Activated CD4-positive, alpha-beta T cell treated with anti-CD3 and anti-CD28 coated beads for 36 hours (primary cell): ENCODE measurements around the gene TSC22D1. TPM values are rescaled to one million over a fixed set of nuclear protein-coding genes. Genes with fewer than 3 reads are reported as not detected.

ENCODE experiments used
- ATAC-seq: fragments of 200-7000 bp; cut with Tn5 transposase; one replicate; pipeline ENCODE4 v1.10.0; 2021; ENCODE audit warnings: mild to moderate bottlenecking, moderate library complexity
- CTCF ChIA-PET: fragments of 350-600 bp; sonication (Branson Sonifier 250); formaldehyde crosslinking; loops from one replicate; lab custom pipeline; 2021; ENCODE audit warnings: antibody characterized with exemption; lab: Charles Lee
- POLR2A ChIA-PET: fragments of 350-600 bp; sonication (Branson Sonifier 250); formaldehyde crosslinking; loops from one replicate; lab custom pipeline; 2021; ENCODE audit warnings: antibody characterized with exemption, inconsistent platforms; lab: Charles Lee
- DNase-seq: peaks from one replicate; pipeline ENCODE4 v3.0.0-alpha.2; 2020
- H3K27ac Mint-ChIP-seq: one replicate; pipeline ENCODE4 v1.8.0; 2021; ENCODE audit warnings: mixed read lengths
- H3K27me3 Mint-ChIP-seq: one replicate; pipeline ENCODE4 v1.8.0; 2021; ENCODE audit warnings: mixed read lengths
- H3K36me3 Mint-ChIP-seq: one replicate; pipeline ENCODE4 v1.8.0; 2021; ENCODE audit warnings: low read depth, mixed read lengths
- H3K4me1 Mint-ChIP-seq: one replicate; pipeline ENCODE4 v1.8.0; 2021; ENCODE audit warnings: mixed read lengths
- H3K4me3 Mint-ChIP-seq: one replicate; pipeline ENCODE4 v1.8.0; 2021; ENCODE audit warnings: mild to moderate bottlenecking, moderate library complexity, mixed read lengths
- H3K9me3 Mint-ChIP-seq: one replicate; pipeline ENCODE4 v1.8.0; 2021; ENCODE audit warnings: low read depth, mixed read lengths
- intact Hi-C, 2 experiments: fragments of 100-400 bp; cut with DNase I in 1 of 2; cut with micrococcal nuclease in 1 of 2; formaldehyde crosslinking; loops; one replicate each; pipeline versions ENCODE4 v1.14.2 to v1.15.1; 2022 to 2024; cut with DNase I, micrococcal nuclease
- total RNA-seq, 2 experiments: library from RNA; stranded (reverse); gene quantifications; one replicate each; pipeline ENCODE4 v1.2.3, GENCODE V29; 2021

TSC22D1 gene
- total RNA-seq, 2 experiments from 2014 or later: 6.5 to 6.7 TPM

DNA sequence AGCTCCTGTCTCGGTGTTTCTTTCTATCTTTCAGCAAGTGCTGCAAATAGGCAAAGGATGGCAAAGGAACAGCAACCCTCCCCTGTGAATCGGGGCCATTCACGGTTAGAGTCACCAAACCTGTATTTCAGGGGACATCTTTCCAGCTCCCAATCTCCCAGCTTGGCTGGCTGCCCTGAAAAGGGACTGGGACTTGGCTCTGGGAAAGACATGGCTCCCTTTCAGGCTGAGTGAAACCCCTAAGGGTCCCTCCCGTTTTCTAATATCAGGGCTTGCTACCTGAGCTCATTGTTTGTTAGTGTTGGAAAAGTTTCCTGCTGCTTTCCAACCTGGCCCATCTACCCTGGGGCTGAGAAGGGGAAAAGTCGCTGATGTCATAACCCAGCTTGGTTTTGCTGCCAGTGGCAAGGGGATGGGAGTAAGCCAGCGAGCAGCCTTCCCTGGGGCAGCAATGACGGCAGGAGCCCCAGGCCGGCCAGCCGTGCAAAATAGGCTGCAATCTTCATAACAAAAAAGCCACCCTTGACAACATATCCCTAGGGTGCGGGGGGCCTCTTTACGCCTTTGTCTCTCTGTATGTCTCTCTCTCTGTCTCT is 172.6 kb downstream of the TSC22D1 start:
- H3K4me1 Mint-ChIP-seq: no peaks in the 10 kb centered on the region
- ChIA-PET CTCF (interaction anchor here (0.6 to 0.8 kb wide), 4 partner anchors 27 to 449 kb away, joined by 3 read pairs; no protein-coding TSS in a partner anchor), POLR2A (no interaction called here)
- ATAC-seq: no peak
- H3K27ac Mint-ChIP-seq: no peak overlapping the region
- H3K4me3 Mint-ChIP-seq: no peak overlapping the region
- peaks cover 5% of the 10 kb centered on the region for H3K27me3 Mint-ChIP-seq
- intact Hi-C loops: no loop called here
- DNase-seq: no peak
- H3K9me3 Mint-ChIP-seq: no peaks in the 10 kb centered on the region
- H3K36me3 Mint-ChIP-seq: no peaks in the 10 kb centered on the region

DNA sequence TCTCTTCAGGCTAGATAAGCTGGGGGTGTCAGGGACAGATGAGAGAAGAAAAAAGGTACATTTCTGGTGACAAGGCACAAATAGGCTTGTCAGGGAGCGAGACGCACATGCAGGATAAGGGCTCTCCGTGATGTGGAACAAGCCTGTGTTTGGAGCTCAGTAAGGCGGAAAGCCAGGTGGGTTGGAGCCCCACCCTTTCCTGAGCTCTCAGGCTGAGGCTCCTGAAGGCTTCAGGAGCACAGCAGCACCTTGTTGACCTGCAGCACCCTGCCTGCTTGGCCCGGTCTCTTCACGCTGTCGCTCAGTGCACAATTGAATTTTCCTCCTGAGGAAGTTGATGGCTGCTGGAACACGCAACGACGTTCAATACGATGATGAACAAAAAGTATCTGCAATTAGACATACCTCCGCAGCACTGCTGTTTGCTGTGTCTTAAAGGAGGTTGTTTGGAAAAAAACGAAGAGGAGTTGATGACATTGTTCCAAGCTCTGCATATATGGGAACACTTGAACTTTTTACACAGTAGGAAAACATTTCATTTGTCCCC is 173.2 kb downstream of the TSC22D1 start:
- H3K4me3 Mint-ChIP-seq: no peak overlapping the region
- ATAC-seq (no peak), DNase-seq (no peak)
- no peaks in the 10 kb centered on the region for H3K9me3 Mint-ChIP-seq
- CTCF ChIA-PET: interaction anchor here (0.6 to 0.9 kb wide), 5 partner anchors 25 to 449 kb away, joined by 3 to 4 read pairs (median 3); no protein-coding TSS in a partner anchor
- no peaks in the 10 kb centered on the region for H3K4me1 Mint-ChIP-seq
- H3K27ac Mint-ChIP-seq: no peak overlapping the region
- peaks cover 5% of the 10 kb centered on the region for H3K27me3 Mint-ChIP-seq
- POLR2A ChIA-PET: no interaction called here
- H3K36me3 Mint-ChIP-seq: no peaks in the 10 kb centered on the region
- intact Hi-C loops: no loop called here

DNA sequence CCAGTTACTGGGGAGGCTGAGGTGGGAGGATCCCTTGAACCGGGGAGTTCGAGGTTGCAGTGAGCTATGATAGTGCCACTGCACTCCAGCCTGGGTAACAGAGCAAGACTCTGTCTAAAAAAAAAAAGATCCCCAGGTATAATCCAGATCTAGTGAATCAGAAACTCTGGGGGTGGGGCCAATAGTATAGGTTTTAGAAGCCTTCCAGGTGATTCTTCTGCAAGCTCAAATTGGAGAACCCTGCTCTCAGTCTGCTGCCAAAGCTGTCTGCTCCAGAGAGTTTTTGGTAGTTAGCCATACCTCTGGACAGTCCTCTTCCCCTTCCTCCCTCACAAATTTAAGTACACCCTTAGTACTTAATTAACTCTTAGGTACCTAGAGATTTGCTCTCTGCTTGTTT is 174.6 kb downstream of the TSC22D1 start:
- CTCF ChIA-PET: no interaction called here

DNA sequence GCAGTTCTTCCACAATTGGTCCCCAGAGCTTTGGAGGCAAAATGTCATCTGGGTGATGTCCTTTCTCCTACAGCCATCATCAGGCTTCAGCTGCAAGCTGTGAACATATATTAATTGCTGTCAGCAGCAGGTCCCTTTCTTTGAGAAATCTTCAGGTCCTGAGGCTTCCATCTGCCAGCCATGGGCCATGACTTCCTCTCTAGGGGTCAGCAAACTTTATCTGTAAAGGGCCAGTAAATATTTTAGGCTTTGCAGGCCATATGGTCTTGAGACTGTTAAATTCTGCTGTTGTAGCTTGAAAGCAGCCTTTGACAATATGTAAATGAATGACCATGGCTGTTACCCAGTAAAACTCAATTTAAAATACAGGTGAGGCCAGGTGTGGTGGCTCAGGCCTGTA is 175.4 kb downstream of the TSC22D1 start:
- CTCF ChIA-PET: no interaction called here
- peaks cover 5% of the 10 kb centered on the region for H3K27me3 Mint-ChIP-seq
- H3K4me3 Mint-ChIP-seq: no peak overlapping the region
- H3K36me3 Mint-ChIP-seq: no peaks in the 10 kb centered on the region
- ATAC-seq (no peak), DNase-seq (no peak)
- POLR2A ChIA-PET: no interaction called here
- intact Hi-C loops: no loop called here
- H3K9me3 Mint-ChIP-seq: no peaks in the 10 kb centered on the region
- H3K4me1 Mint-ChIP-seq: no peaks in the 10 kb centered on the region
- H3K27ac Mint-ChIP-seq: no peak overlapping the region

More for the DNA sequence above, 174.6 kb downstream of the TSC22D1 start:
- Mint-ChIP-seq H3K27me3 (peaks cover 5% of the 10 kb centered on the region), H3K4me1 (no peaks in the 10 kb centered on the region), H3K9me3 (no peaks in the 10 kb centered on the region), H3K27ac (no peak overlapping the region), H3K4me3 (no peak overlapping the region), H3K36me3 (no peaks in the 10 kb centered on the region)
- DNase-seq: no peak
- ATAC-seq: no peak
- intact Hi-C loops: no loop called here
- POLR2A ChIA-PET: no interaction called here

DNA sequence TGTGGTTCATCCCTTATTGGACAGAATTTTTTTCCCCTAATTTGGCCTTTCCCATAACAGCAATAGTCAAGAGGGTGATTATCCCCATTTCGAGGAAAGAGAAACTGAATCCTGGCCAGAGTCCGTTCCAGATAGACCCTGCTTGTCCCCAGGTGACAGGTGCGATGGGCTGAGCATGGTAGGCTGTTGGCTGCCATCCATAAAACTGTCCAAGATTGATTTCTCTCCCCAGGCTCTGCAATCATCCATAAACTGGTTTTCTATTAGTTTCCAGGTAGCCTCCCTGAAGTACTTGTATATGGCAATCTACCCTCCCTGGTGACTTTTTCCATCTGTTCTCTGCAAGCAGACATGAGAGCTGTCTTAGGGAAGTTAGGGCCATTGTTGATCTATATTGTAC is 177.1 kb downstream of the TSC22D1 start:
- Mint-ChIP-seq H3K36me3 (no peaks in the 10 kb centered on the region), H3K4me1 (no peaks in the 10 kb centered on the region), H3K9me3 (no peaks in the 10 kb centered on the region), H3K4me3 (no peak overlapping the region), H3K27ac (no peak overlapping the region), H3K27me3 (no peaks in the 10 kb centered on the region)
- intact Hi-C loops: no loop called here
- no peak for ATAC-seq
- no peak for DNase-seq
- POLR2A ChIA-PET: no interaction called here
- CTCF ChIA-PET: no interaction called here

DNA sequence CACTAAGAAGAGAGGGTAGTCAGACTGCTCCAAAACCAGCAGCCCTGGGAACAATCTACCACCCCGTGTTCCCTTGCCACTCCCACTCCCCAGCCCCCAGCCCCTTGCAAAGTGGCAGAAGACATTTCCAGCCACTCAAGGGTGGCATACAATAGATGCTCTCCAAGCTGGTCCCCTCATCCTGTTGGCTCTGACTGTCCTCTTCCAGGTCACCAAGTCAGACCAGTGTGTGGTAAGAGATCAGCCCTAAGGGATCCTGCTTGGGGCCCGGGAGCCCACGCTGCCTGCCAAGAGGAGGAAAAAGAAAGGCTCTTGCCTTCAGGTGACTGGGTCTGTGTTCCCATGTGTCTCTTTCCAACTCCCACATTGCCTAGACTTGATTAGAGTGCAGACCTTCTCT is 177.5 kb downstream of the TSC22D1 start:
- no peak overlapping the region for H3K4me3 Mint-ChIP-seq
- ChIA-PET POLR2A (no interaction called here), CTCF (no interaction called here)
- DNase-seq (no peak), ATAC-seq (no peak)
- no peaks in the 10 kb centered on the region for H3K27me3 Mint-ChIP-seq
- no peaks in the 10 kb centered on the region for H3K9me3 Mint-ChIP-seq
- intact Hi-C loops: no loop called here
- H3K27ac Mint-ChIP-seq: no peak overlapping the region
- no peaks in the 10 kb centered on the region for H3K4me1 Mint-ChIP-seq
- H3K36me3 Mint-ChIP-seq: no peaks in the 10 kb centered on the region

DNA sequence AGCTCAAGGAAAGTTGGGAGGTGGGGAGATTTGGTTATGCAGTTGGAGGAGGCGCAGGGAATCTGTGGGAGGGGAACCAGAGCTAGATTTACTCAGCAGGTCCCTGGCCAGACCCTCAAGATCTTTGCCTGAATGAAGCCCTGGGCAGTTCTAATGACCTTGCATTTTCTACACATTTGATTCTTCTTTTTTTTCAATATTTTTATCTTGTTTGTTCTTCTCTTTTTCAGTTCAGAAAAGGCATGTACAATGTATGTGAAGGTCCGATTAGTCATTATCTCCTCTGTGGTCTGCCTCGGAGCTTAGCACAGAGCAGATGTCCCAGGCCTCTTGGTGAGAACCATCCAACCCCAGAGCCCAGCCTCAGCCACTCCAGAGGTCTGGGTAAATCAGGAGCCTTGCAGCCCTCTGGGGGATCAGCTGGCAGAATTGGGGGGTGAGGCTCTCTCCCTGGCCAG is 178.3 kb downstream of the TSC22D1 start:
- ChIA-PET CTCF (interaction anchor here (0.6 kb wide), 1 partner anchor 20 kb away, joined by 3 read pairs; no protein-coding TSS in a partner anchor), POLR2A (no interaction called here)
- no peaks in the 10 kb centered on the region for H3K36me3 Mint-ChIP-seq
- H3K4me1 Mint-ChIP-seq: no peaks in the 10 kb centered on the region
- DNase-seq (no peak), ATAC-seq (no peak)
- no peak overlapping the region for H3K4me3 Mint-ChIP-seq
- no peaks in the 10 kb centered on the region for H3K27me3 Mint-ChIP-seq
- no peak overlapping the region for H3K27ac Mint-ChIP-seq
- intact Hi-C loops: no loop called here
- no peaks in the 10 kb centered on the region for H3K9me3 Mint-ChIP-seq

DNA sequence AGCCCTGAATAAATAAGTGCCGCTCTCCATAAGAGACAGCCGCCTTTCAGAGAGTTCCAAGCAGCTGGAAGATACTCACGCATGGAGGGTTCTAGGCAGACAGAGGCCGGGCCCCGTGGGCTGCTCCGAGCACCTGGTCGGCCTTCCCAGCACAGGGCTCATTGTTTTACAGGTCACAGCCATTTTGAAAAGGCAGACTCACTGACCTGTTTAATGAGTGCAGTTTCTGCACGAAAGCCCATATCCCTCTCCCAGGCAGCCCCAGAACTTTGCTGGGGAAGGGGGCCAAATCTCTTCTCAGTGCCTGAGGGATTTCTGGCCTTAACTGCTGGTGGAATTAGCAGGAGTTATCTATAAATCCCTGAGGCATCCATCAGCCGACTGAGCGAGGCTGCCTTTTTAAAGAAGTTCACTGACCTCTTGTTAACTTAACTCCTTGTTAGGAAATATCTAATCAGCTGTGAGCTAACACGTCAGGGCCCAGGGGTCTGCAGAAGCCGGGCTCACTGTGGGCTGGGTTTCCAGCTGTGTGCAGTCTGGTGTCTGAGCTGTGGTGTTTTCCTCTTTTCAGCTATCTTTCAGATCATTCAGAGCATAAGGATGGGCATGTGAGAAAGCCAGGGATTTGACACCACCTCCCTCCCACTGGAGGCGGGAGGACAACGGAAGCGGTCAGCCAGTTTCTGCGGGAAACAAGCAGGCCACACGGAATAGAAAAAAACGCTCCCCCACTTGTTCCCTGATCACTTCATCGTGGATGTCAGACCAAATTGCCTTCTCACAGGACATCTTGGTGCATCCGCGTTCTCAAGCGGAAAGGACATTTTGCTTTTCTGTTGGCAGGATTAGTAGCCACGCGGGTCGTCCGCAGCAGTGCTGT is 179.2 kb downstream of the TSC22D1 start:
- intact Hi-C loops: no loop called here

DNA sequence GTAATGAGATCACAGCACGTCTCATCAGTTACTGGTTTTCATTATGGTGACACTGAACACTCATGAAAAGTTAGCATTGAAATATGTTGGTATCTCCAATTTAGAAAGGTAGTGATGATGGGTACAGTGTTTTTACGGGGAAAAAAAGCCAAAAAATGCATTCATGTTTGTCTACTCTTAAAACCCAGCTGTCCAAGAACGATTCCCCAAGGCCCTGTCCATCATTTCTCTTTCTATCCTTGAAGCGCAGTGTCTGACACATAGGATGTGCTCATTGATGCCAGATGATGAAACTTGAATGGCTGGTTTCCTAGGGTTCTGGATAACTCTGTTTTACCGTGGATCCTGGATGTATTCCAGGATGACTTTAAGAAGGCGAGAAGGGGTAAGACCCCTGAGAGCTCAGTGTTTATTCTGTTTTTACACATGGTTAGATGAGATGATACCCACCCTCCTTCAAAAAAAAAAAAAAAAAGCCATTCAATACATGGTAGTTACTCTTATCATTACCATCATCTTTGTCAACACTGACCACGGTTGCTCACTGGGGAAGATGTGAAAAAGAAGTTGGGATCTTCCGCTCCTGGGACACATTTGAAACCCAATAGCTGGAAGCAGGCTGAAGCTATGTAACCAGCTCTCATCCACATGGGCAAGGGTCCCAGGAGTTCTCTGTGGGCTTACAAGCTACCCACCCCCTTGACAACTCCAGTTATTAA is 180.0 kb downstream of the TSC22D1 start:
- no peaks in the 10 kb centered on the region for H3K9me3 Mint-ChIP-seq
- no peaks in the 10 kb centered on the region for H3K4me1 Mint-ChIP-seq
- POLR2A ChIA-PET: no interaction called here
- no peaks in the 10 kb centered on the region for H3K27me3 Mint-ChIP-seq
- ATAC-seq (no peak), DNase-seq (no peak)
- intact Hi-C loops: no loop called here
- H3K27ac Mint-ChIP-seq: no peak overlapping the region
- no peaks in the 10 kb centered on the region for H3K36me3 Mint-ChIP-seq
- H3K4me3 Mint-ChIP-seq: no peak overlapping the region
- CTCF ChIA-PET: no interaction called here

More for the DNA sequence above, 179.2 kb downstream of the TSC22D1 start:
- Mint-ChIP-seq H3K27me3 (no peaks in the 10 kb centered on the region), H3K36me3 (no peaks in the 10 kb centered on the region), H3K4me1 (no peaks in the 10 kb centered on the region), H3K4me3 (no peak overlapping the region), H3K27ac (no peak overlapping the region), H3K9me3 (no peaks in the 10 kb centered on the region)
- ATAC-seq (no peak), DNase-seq (no peak)
- ChIA-PET POLR2A (no interaction called here), CTCF (no interaction called here)

DNA sequence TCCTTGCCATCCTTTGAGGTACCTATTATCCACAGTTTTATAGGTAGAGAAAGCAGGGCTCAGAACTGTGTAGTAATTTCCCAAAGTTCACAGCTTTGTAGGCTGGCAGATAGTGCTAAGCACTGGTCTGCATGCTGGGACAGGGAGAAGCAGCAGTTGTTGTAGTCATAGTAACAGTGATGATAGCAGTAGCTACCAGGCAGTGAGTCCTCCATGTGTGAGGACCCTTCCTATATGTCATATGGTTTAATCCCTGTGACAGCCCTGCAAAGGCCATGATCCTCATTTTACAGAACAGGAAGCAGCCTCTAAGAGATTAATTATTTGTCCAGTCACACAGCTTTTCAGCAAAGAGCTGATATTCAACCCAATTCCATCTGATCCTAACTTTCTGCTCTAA is 181.5 kb downstream of the TSC22D1 start:
- Mint-ChIP-seq H3K9me3 (no peaks in the 10 kb centered on the region), H3K36me3 (no peaks in the 10 kb centered on the region), H3K27ac (no peak overlapping the region), H3K4me1 (no peaks in the 10 kb centered on the region), H3K4me3 (no peak overlapping the region), H3K27me3 (no peaks in the 10 kb centered on the region)
- POLR2A ChIA-PET: no interaction called here
- intact Hi-C loops: no loop called here
- CTCF ChIA-PET: interaction anchor here (1.0 kb wide), 1 partner anchor 241 kb away, joined by 3 read pairs; no protein-coding TSS in a partner anchor
- DNase-seq (no peak), ATAC-seq (no peak)

DNA sequence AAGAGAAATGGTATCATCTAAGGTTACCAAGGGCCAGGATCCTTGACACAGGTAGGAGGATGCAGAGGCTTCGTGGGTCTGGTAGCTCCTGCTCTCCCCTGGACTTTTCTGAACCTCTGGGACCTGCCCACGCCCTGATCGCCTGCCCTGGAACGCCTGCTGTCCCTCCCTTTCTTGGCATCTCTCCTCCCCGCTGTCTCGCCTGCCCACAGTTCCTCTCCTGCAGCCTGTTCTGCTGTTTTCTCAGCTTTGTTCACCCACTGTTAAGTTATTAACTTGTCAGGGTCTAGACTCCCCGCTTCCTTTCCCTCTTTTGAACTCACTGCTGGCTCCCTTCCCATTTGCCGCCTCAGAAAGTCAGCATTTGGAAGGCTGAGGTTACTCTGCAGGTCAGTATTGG is 182.7 kb downstream of the TSC22D1 start:
- DNase-seq (no peak), ATAC-seq (no peak)
- no peaks in the 10 kb centered on the region for H3K4me1 Mint-ChIP-seq
- H3K36me3 Mint-ChIP-seq: no peaks in the 10 kb centered on the region
- no peak overlapping the region for H3K27ac Mint-ChIP-seq
- POLR2A ChIA-PET: interaction anchor here (0.6 kb wide), 1 partner anchor 10 kb away, joined by 6 read pairs; no protein-coding TSS in a partner anchor
- no peak overlapping the region for H3K4me3 Mint-ChIP-seq
- intact Hi-C loops: no loop called here
- CTCF ChIA-PET: interaction anchor here (0.6 to 1.1 kb wide), 3 partner anchors 23 to 175 kb away, joined by 3 to 5 read pairs (median 4); no protein-coding TSS in a partner anchor
- H3K27me3 Mint-ChIP-seq: no peaks in the 10 kb centered on the region
- no peaks in the 10 kb centered on the region for H3K9me3 Mint-ChIP-seq
